NCI-H2171 treated with DMSO at 0.1 percent for 48 hours (cell line): ENCODE measurements around the gene ZNF511.

Experiments used
- DNase-seq: peaks from one replicate; lab custom pipeline; 2025; lab: John Stamatoyannopoulos, UW

The ZNF511 gene

GRCh38 chr10:133353988-133354605 is 45.4 kb downstream of the ZNF511 start:
- no peak for DNase-seq

- DNase-seq, result no peak
These were observed 46.0 kb downstream of the ZNF511 start for GRCh38 chr10:133354672-133355240.

GRCh38 chr10:133355266-133355665 is 46.6 kb downstream of the ZNF511 start:
- no peak for DNase-seq

GRCh38 chr10:133355991-133356390 is 47.3 kb downstream of the ZNF511 start:
- no peak for DNase-seq

DNA sequence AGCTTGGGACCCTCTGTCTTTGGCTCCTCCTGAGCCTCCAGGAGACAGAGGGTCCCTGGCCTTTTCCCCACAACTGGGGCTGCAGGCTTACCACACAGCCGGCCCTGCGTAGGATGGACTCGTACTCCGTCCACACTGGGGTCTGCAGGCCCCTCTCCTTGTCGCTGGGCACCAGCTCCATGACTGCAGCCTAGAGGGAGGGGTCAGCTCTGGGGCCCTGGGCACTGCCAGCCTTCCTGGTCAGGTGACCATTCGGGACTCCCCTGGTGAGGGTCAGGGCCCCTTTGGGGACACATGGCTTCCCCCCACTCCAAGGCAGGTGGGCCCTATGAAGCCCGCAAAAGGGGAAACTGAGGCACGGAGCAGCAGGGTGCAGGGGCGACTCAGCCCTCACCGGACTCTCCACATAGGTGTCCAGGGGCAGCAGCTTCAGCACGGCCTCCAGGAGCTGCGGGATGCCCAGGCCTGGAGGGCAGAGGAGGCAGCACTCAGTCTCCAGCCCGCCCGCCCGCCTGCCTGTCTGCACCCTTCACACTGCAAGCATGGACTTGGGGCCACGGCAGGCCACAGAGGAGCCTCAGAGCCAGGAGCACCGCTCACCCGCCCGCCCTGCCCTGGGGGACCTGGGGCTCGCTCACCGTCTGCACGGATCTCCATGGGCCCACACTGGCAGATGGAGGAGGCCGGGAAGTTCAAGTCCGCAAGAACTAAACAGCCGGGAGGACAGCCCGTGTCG is 48.0 kb downstream of the ZNF511 start:
- no peak for DNase-seq

GRCh38 chr10:133357285-133358161 is 48.8 kb downstream of the ZNF511 start, which contains the start of gene FUOM:
Gene FUOM (minus strand): TSS chr10:133358019. CDS start chr10:133358007, 12 bp downstream.
- DNase-seq, result peak; percentile 44

GRCh38 chr10:133358162-133358924 is 49.6 kb downstream of the ZNF511 start:
- DNase-seq, result no peak

- no peak for DNase-seq
These were observed 50.2 kb downstream of the ZNF511 start for GRCh38 chr10:133358925-133359310.

- DNase-seq, result peak; percentile 37
These were observed 50.8 kb downstream of the ZNF511 start for GRCh38 chr10:133359554-133359971.

GRCh38 chr10:133359972-133360610 is 51.4 kb downstream of the ZNF511 start:
- no peak for DNase-seq

- no peak for DNase-seq
These were observed 52.5 kb downstream of the ZNF511 start for GRCh38 chr10:133361227-133361626.

DNA sequence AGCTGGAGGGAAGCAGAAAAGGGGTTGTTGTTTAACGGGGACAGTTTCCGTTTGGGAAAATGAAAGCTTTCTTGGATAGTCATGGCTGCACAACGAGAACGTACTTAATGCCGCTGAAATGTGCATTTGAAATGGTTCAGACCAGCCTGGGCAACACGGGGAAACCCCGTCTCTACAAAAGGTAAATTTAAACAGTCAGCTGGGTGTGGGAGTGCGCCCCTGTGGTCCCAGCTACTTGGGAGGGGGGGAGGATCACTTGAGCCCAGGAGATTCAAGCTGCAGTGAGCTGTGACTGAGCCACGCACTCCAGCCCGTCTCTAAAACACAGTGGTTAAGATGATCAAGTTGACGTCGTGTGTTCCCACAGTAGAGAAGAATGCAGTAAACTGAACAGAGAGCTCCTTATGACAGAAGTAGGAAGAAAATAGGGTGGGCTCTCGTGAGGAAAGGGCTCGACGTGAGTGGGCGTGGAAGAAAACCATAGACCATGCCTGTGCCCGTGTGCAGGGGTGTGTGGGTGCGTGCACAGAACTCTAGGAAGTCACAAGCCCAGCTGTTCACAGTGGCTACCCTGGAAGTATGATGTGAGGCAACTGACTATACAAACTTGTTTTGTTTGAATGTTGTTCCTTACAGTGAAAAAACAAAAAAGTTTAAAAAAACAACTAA is 53.2 kb downstream of the ZNF511 start:
- no peak for DNase-seq
